A549 (cell line): Measurements from ENCODE around the gene ATP5ME. TPM values are rescaled to one million over a fixed set of nuclear protein-coding genes. Genes with fewer than 3 reads are reported as not detected.

Experiments
- ATAC-seq, 2 experiments: fragments of 200-7000 bp in 1 of 2; fragments of >200 bp in 1 of 2; cut with Nextera tagmentation in 1 of 2; cut with Tn5 transposase in 1 of 2; 3 replicates each; pipeline versions ENCODE4 v1.8.0 to v1.9.1; 2018 to 2020; ENCODE audit warnings: mild to moderate bottlenecking in 1 of 2, moderate library complexity in 1 of 2
- CTCF ChIA-PET: fragments of 300-600 bp; sonication (Branson Sonifier 250); formaldehyde crosslinking; extraction: SDS; loops from one replicate; lab custom pipeline; 2021; ENCODE audit warnings: antibody characterized with exemption, inconsistent platforms; lab: Yijun Ruan, JAX
- POLR2A ChIA-PET: fragments of 350-600 bp; formaldehyde crosslinking; extraction: SDS; loops from one replicate; lab custom pipeline; 2021; ENCODE audit warnings: antibody characterized with exemption, inconsistent platforms; lab: Yijun Ruan, JAX
- DNase-seq, 2 experiments: peaks; one replicate each; pipeline versions ENCODE4 v3.0.0 to v3.0.0-alpha.2; 2011 to 2016; ENCODE audit warnings: low read depth in 1 of 2, low spot score in 1 of 2
- FAIRE-seq: peaks from 2 replicates; lab custom pipeline; 2011; peaks lifted over from hg19 to GRCh38; lab: Jason Lieb, UNC
- H3K27ac ChIP-seq, 2 experiments: fragments of >200 bp; sonication (Bioruptor Twin); formaldehyde crosslinking; 3 replicates each; pipeline ENCODE4 v1.5.1; 2016 to 2017
- H3K4me1 ChIP-seq: fragments of >200 bp; sonication (Bioruptor Twin); formaldehyde crosslinking; 3 replicates; pipeline ENCODE4 v1.6.1; 2016
- H3K4me2 ChIP-seq: fragments of >200 bp; sonication (Bioruptor Twin); formaldehyde crosslinking; 3 replicates; pipeline ENCODE4 v1.6.1; 2016
- H3K4me3 ChIP-seq: fragments of >200 bp; sonication (Bioruptor Twin); formaldehyde crosslinking; 3 replicates; pipeline ENCODE4 v1.5.1; 2016
- H3K9me3 ChIP-seq: fragments of >200 bp; sonication (Bioruptor Twin); formaldehyde crosslinking; 3 replicates; pipeline ENCODE4 v1.6.1; 2016
- CBX2 ChIP-seq: fragments of 200-600 bp; sonication (generic); IDR thresholded peaks from 2 replicates; pipeline ENCODE4 v1.6.1; 2016; ENCODE audit warnings: low read depth, mild to moderate bottlenecking, borderline replicate concordance
- CEBPB ChIP-seq, 2 experiments: fragments of >200 bp in 1 of 2; sonication (Bioruptor Twin) in 1 of 2; formaldehyde crosslinking in 1 of 2; IDR thresholded peaks; 2 replicates each; pipeline ENCODE4 v1.6.1; 2012 to 2016
- CHD2 ChIP-seq: fragments of 150-350 bp; IDR thresholded peaks from 2 replicates; pipeline ENCODE4 v1.6.1; 2014; ENCODE audit warnings: low read length; ENCODE audit not compliant: partially characterized antibody
- EP300 ChIP-seq, 2 experiments: fragments of >200 bp; sonication (Bioruptor Twin); formaldehyde crosslinking; IDR thresholded peaks; 2 replicates in 1 of 2; 3 replicates in 1 of 2; pipeline ENCODE4 v1.6.1; 2016 to 2017
- ESRRA ChIP-seq: fragments of 150-350 bp; IDR thresholded peaks from 2 replicates; pipeline ENCODE4 v1.6.1; 2014; ENCODE audit warnings: mild to moderate bottlenecking, low read length, borderline replicate concordance
- FOSL2 ChIP-seq, 2 experiments: fragments of 450-650 bp in 1 of 2; fragments of >200 bp in 1 of 2; sonication (Bioruptor Twin) in 1 of 2; formaldehyde crosslinking; IDR thresholded peaks; 2 replicates each; pipeline versions ENCODE4 v1.5.0 to v1.6.1; 2016 to 2020; ENCODE audit warnings: mild to moderate bottlenecking in 1 of 2, moderate library complexity in 1 of 2
- FOXS1 ChIP-seq: fragments of 250-450 bp; sonication (Bioruptor Pico); IDR thresholded peaks from 2 replicates; pipeline ENCODE4 v1.5.0; 2020; ENCODE audit warnings: mild to moderate bottlenecking, moderate library complexity
- GATA3 ChIP-seq: IDR thresholded peaks from 2 replicates; pipeline ENCODE4 v1.6.1; 2012; ENCODE audit warnings: borderline replicate concordance
- HEYL ChIP-seq: fragments of 250-450 bp; sonication (Bioruptor Pico); IDR thresholded peaks from 2 replicates; pipeline ENCODE4 v1.8.0; 2021; ENCODE audit warnings: mild to moderate bottlenecking, moderate library complexity
- HOXA7 ChIP-seq: fragments of 250-450 bp; sonication (Bioruptor Pico); IDR thresholded peaks from 2 replicates; pipeline ENCODE4 v1.5.0; 2020; ENCODE audit warnings: mild to moderate bottlenecking, moderate library complexity
- MAZ ChIP-seq: fragments of 150-350 bp; IDR thresholded peaks from 2 replicates; pipeline ENCODE4 v1.6.1; 2014; ENCODE audit warnings: antibody characterized with exemption, low read depth, low read length, borderline replicate concordance
- NPAS2 ChIP-seq: fragments of 250-450 bp; sonication (Bioruptor Pico); IDR thresholded peaks from 2 replicates; pipeline ENCODE4 v1.8.0; 2022; ENCODE audit warnings: mild to moderate bottlenecking, moderate library complexity, borderline replicate concordance
- NR3C1 ChIP-seq: fragments of >200 bp; sonication (Bioruptor Twin); formaldehyde crosslinking; IDR thresholded peaks from 3 replicates; pipeline ENCODE4 v1.6.1; 2017
- PHF8 ChIP-seq: fragments of 200-600 bp; sonication (generic); IDR thresholded peaks from 2 replicates; pipeline ENCODE4 v1.6.1; 2016; ENCODE audit warnings: low read depth, mild to moderate bottlenecking, antibody characterized with exemption, moderate library complexity, borderline replicate concordance
- POLR2AphosphoS2 ChIP-seq: conservative IDR thresholded peaks from 2 replicates; pipeline ENCODE4 v1.6.1; 2012; ENCODE audit warnings: low read length, improper control_type of control experiment, inconsistent platforms
- RCOR1 ChIP-seq: fragments of 150-350 bp; IDR thresholded peaks from 2 replicates; pipeline ENCODE4 v1.6.1; 2014; ENCODE audit warnings: antibody characterized with exemption, low read length, low read depth
- SMC3 ChIP-seq: fragments of >200 bp; sonication (Bioruptor Twin); formaldehyde crosslinking; IDR thresholded peaks from 3 replicates; pipeline ENCODE4 v1.6.1; 2018; ENCODE audit warnings: inconsistent platforms
- SREBF2 ChIP-seq: fragments of 450-650 bp; IDR thresholded peaks from 2 replicates; pipeline ENCODE4 v1.6.1; 2014; ENCODE audit warnings: mild to moderate bottlenecking, moderate library complexity
- TP53 ChIP-seq: fragments of 250-450 bp; sonication (Bioruptor Pico); IDR thresholded peaks from 2 replicates; pipeline ENCODE4 v1.5.0; 2021; ENCODE audit warnings: mild to moderate bottlenecking, moderate library complexity
- ZSCAN20 ChIP-seq: fragments of 250-450 bp; sonication (Bioruptor Pico); IDR thresholded peaks from 2 replicates; pipeline ENCODE4 v1.8.0; 2022; ENCODE audit warnings: mild to moderate bottlenecking, moderate library complexity
- WGBS: methylation state at CpG from one replicate; pipeline ENCODE4 v1.1.6; 2017; ENCODE audit errors: missing lambda C conversion rate; 5-methylcytosine and 5-hydroxymethylcytosine counted together
- polyA plus RNA-seq, 4 experiments: library from polyadenylated mRNA; depleted of rRNA in 3 of 4; stranded (reverse); fragments of >200 nt; fragmentation: RNase III in 1 of 4; extraction: RNeasy Plus Mini Kit Qiagen cat#74134 plus additional on column Dnase treatment in 1 of 4; gene quantifications; 2 replicates in 3 of 4; 3 replicates in 1 of 4; pipeline ENCODE4 v1.2.3, GENCODE V29; 2011 to 2017
- TF ChIP-seq, protein P1 (sequence below): IDR thresholded peaks from 2 replicates; pipeline ENCODE4 v1.6.1; 2012
- TF ChIP-seq, protein P2 (sequence below): fragments of >200 bp; sonication (Bioruptor Twin); formaldehyde crosslinking; IDR thresholded peaks from 2 replicates; pipeline ENCODE4 v1.6.1; 2016
- TF ChIP-seq, protein P3 (sequence below): fragments of 200-600 bp; sonication (generic); IDR thresholded peaks from 2 replicates; pipeline ENCODE4 v1.6.1; 2016; ENCODE audit warnings: antibody characterized with exemption, mild to moderate bottlenecking, moderate library complexity
- TF ChIP-seq, protein P4 (sequence below): fragments of 150-350 bp; IDR thresholded peaks from 2 replicates; pipeline ENCODE4 v1.6.1; 2014; ENCODE audit warnings: low read depth, mild to moderate bottlenecking, low read length
- TF ChIP-seq, protein P5 (sequence below): fragments of 250-450 bp; sonication (Bioruptor Pico); IDR thresholded peaks from 2 replicates; pipeline ENCODE4 v1.5.0; 2020; ENCODE audit warnings: low read depth, mild to moderate bottlenecking, moderate library complexity
- TF ChIP-seq, protein P6 (sequence below): IDR thresholded peaks from 2 replicates; pipeline ENCODE4 v1.6.1; 2012

ATP5ME gene
- polyA plus RNA-seq, 2 of the 4 experiments (the other 2 are of a cell fraction): 198 to 659 TPM

DNA sequence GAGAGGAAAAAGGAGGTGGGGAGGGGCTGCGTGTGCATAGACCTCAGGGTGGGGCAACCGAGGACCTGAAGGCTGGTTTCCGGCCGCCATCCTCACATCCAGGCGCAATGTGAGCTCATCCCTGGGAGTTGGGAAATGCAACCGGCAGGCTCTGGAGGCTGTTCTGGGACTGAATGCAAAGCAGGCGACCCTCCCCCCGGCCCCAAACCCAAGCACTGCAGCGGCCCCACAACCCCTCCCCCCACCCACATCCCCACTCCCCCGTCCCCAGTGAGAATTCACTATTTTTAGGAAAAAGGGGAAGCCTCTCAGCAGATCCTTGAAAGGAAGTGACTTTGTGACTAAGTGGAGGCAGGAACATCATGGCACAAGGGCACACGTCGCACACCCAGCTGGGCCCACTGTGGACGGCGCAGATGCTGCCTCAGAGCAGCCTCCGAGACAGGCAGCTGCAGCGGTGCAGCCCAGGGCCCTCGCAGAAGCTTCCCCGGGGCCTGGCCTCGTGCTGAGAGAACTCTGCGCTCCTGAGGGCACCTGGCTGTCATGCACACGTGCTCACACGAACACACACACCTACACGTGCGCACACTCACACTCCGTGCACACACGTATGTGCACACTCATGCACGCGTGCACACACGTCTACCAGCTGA, 50.0 kb downstream of the ATP5ME start:
- ATAC-seq: no peak
- FAIRE-seq: no peak
- WGBS: 45% methylated on average over 21 of the region's 29 CpGs
- Histone ChIP-seq H3K4me2 (no peak overlapping the region), H3K27ac (no peak overlapping the region), H3K4me1 (no peaks in the 10 kb centered on the region), H3K4me3 (no peak overlapping the region), H3K9me3 (no peaks in the 10 kb centered on the region)
- CTCF ChIA-PET: interaction anchor here (0.9 kb wide), 1 partner anchor 19 kb away, joined by 3 read pairs; no protein-coding TSS in a partner anchor
- POLR2A ChIA-PET: no interaction called here
- TF ChIP-seq, protein P1, sequence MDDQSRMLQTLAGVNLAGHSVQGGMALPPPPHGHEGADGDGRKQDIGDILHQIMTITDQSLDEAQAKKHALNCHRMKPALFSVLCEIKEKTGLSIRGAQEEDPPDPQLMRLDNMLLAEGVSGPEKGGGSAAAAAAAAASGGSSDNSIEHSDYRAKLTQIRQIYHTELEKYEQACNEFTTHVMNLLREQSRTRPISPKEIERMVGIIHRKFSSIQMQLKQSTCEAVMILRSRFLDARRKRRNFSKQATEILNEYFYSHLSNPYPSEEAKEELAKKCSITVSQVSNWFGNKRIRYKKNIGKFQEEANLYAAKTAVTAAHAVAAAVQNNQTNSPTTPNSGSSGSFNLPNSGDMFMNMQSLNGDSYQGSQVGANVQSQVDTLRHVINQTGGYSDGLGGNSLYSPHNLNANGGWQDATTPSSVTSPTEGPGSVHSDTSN: no peak
- no peak for TF ChIP-seq RCOR1
- TF ChIP-seq ESRRA: no peak
- TF ChIP-seq, protein P2, sequence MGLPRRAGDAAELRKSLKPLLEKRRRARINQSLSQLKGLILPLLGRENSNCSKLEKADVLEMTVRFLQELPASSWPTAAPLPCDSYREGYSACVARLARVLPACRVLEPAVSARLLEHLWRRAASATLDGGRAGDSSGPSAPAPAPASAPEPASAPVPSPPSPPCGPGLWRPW: no peak
- no peak for TF ChIP-seq CEBPB (IDR thresholded peaks at IDR 0.05)
- TF ChIP-seq NPAS2 (CRISPR knock-in tag): no peak
- TF ChIP-seq NR3C1: no peak
- no peak for TF ChIP-seq FOSL2 (IDR thresholded peaks at IDR 0.05)
- TF ChIP-seq FOSL2 (CRISPR knock-in tag; IDR thresholded peaks at IDR 0.05): no peak
- TF ChIP-seq SMC3: no peak
- TF ChIP-seq HEYL (CRISPR knock-in tag): no peak
- no peak for TF ChIP-seq CHD2
- no peak for TF ChIP-seq MAZ
- TF ChIP-seq, protein P3, sequence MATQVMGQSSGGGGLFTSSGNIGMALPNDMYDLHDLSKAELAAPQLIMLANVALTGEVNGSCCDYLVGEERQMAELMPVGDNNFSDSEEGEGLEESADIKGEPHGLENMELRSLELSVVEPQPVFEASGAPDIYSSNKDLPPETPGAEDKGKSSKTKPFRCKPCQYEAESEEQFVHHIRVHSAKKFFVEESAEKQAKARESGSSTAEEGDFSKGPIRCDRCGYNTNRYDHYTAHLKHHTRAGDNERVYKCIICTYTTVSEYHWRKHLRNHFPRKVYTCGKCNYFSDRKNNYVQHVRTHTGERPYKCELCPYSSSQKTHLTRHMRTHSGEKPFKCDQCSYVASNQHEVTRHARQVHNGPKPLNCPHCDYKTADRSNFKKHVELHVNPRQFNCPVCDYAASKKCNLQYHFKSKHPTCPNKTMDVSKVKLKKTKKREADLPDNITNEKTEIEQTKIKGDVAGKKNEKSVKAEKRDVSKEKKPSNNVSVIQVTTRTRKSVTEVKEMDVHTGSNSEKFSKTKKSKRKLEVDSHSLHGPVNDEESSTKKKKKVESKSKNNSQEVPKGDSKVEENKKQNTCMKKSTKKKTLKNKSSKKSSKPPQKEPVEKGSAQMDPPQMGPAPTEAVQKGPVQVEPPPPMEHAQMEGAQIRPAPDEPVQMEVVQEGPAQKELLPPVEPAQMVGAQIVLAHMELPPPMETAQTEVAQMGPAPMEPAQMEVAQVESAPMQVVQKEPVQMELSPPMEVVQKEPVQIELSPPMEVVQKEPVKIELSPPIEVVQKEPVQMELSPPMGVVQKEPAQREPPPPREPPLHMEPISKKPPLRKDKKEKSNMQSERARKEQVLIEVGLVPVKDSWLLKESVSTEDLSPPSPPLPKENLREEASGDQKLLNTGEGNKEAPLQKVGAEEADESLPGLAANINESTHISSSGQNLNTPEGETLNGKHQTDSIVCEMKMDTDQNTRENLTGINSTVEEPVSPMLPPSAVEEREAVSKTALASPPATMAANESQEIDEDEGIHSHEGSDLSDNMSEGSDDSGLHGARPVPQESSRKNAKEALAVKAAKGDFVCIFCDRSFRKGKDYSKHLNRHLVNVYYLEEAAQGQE: no peak
- TF ChIP-seq POLR2AphosphoS2: no peak
- no peak for TF ChIP-seq TP53
- TF ChIP-seq GATA3: no peak
- TF ChIP-seq HOXA7 (CRISPR knock-in tag): no peak
- DNase-seq: no peak

DNA sequence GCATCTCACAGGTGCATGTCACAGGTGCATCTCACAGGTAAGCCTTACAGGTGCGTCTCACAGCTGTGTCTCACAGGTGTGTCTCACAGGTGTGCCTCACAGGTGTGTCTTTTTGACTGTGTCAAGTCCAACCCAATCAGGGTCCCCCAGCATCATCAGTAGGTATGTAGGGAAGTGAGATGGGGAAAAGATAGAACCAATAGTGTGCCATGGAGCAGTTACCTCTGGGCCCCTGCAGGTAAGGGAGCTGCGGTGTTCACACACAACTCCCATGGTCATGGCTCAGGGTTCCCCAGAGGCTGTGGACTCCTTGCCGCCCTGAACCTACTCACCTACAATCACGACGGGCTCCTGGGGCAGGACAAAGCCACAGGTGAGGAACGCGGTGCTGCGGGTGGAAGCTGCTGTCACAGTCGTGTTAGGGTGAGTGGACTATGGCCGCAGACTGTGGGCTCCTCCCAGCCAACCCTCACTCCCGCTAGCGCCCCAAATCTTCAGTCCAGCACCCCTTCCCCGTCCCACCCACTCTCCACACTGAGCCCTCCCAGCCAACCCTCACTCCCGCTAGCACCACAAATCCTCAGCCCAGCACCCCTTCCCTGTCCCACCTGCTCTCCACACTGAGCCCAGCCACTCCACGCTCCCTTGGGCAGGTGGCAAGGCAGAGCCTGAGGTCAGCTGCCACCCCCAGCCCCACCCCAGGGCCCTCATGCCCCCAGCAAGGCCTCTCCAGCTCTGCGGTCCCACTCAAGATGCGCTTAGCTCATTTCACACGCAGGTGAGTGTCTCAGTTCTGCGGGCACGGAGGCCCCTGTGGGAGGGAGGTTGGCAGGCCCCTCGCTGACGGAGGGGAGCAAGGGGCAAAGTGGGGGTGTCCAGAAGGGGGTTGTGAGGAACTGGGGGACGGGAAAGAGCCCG, 50.8 kb downstream of the ATP5ME start:
- H3K4me1 ChIP-seq: no peaks in the 10 kb centered on the region
- H3K27ac ChIP-seq: no peak overlapping the region
- no peak for ATAC-seq
- POLR2A ChIA-PET: no interaction called here
- no peak for DNase-seq
- 61% methylated on average over 15 of the region's 24 CpGs for WGBS
- H3K4me3 ChIP-seq: no peak overlapping the region
- CTCF ChIA-PET: no interaction called here
- no peaks in the 10 kb centered on the region for H3K9me3 ChIP-seq
- no peak overlapping the region for H3K4me2 ChIP-seq
- no peak for FAIRE-seq
- no peak for TF ChIP-seq ZSCAN20 (CRISPR knock-in tag)
- TF ChIP-seq, protein P4, sequence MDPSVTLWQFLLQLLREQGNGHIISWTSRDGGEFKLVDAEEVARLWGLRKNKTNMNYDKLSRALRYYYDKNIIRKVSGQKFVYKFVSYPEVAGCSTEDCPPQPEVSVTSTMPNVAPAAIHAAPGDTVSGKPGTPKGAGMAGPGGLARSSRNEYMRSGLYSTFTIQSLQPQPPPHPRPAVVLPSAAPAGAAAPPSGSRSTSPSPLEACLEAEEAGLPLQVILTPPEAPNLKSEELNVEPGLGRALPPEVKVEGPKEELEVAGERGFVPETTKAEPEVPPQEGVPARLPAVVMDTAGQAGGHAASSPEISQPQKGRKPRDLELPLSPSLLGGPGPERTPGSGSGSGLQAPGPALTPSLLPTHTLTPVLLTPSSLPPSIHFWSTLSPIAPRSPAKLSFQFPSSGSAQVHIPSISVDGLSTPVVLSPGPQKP: no peak
- TF ChIP-seq, protein P5, sequence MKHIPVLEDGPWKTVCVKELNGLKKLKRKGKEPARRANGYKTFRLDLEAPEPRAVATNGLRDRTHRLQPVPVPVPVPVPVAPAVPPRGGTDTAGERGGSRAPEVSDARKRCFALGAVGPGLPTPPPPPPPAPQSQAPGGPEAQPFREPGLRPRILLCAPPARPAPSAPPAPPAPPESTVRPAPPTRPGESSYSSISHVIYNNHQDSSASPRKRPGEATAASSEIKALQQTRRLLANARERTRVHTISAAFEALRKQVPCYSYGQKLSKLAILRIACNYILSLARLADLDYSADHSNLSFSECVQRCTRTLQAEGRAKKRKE (CRISPR knock-in tag): no peak
- no peak for TF ChIP-seq SREBF2
- TF ChIP-seq, protein P6, sequence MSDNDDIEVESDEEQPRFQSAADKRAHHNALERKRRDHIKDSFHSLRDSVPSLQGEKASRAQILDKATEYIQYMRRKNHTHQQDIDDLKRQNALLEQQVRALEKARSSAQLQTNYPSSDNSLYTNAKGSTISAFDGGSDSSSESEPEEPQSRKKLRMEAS: no peak
- no peak for TF ChIP-seq PHF8
- no peak for TF ChIP-seq CBX2
- no peak for TF ChIP-seq MAZ
- TF ChIP-seq ESRRA: no peak
- no peak for TF ChIP-seq FOXS1 (CRISPR knock-in tag)
- no peak for TF ChIP-seq NPAS2 (CRISPR knock-in tag)
- TF ChIP-seq POLR2AphosphoS2: no peak
- no peak for TF ChIP-seq EP300 (IDR thresholded peaks at IDR 0.05)
- no peak for TF ChIP-seq FOSL2 (IDR thresholded peaks at IDR 0.05)
- no peak for TF ChIP-seq FOSL2 (CRISPR knock-in tag; IDR thresholded peaks at IDR 0.05)
- TF ChIP-seq HOXA7 (CRISPR knock-in tag): no peak
